WTC11 (cell line): ENCODE measurements around the gene GALE.

Experiments used
- CTCF ChIP-seq: fragments of 200-600 bp; IDR thresholded peaks from 2 replicates; pipeline ENCODE4 v1.8.0; 2022; ENCODE audit warnings: antibody characterized with exemption
- USF1 ChIP-seq: sonication (generic); formaldehyde crosslinking; IDR thresholded peaks from 2 replicates; pipeline ENCODE4 v1.8.0; 2022; ENCODE audit warnings: mild to moderate bottlenecking, missing genetic modification reagents

GRCh38 chr1:23772049-23772853 lies 28.3 kb downstream of the GALE start:
- TF ChIP-seq CTCF (peak; percentile 87), USF1 (CRISPR knock-in tag) (no peak)
